ENCODE measurements around the gene VMAC.

VMAC gene

GRCh38 chr19:5954293-5954692 is 49.6 kb downstream of the VMAC start:
- no peak for DNase-seq

GRCh38 chr19:5955636-5955935 is 50.9 kb downstream of the VMAC start:
- DNase-seq, result no peak

DNA sequence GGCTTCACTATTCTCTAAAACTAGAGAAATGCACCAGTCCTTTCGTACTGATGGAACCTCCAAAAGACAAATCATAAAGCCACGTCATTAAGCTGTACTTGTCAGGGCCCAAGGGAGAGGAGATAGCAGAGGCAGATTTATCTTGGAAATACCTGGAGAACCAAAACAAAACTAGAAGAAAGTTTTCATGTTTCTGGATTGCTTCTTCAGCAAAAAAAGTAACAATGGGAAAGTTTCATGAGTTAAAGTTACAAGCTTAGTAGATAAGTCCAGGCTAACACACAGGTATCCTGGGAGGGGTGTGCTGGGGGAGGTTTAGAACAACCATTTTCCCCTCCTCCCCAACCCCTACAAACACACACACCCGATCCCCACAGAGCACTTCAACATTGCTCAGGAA is 51.7 kb downstream of the VMAC start:
- DNase-seq, result no peak

DNA sequence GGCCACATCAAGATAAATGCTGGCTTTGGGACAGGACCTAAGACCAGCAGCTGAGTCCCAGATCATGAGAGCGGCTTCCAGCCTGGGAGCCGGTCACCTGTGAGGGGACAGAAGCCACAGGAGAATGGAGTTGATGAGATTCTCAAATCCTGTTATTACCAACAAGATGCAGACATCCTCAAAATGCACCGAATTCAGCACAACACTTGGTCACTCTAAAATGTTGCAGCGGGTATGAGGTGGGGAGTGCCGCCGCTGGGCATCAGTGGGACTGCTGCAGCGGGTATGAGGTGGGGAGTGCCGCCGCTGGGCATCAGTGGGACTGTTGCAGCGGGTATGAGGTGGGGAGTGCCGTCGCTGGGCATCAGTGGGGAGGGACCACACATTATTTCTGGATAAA is 52.1 kb downstream of the VMAC start:
- DNase-seq, result no peak

- DNase-seq, result no peak
These were observed 52.5 kb downstream of the VMAC start for GRCh38 chr19:5957170-5957569.

- DNase-seq, result no peak
These were observed 53.6 kb downstream of the VMAC start for GRCh38 chr19:5958074-5958850.

GRCh38 chr19:5958851-5959122 is 54.1 kb downstream of the VMAC start:
- no peak for DNase-seq

- DNase-seq, result no peak
These were observed 54.8 kb downstream of the VMAC start for GRCh38 chr19:5959260-5960004.

Measured in CD4-positive, alpha-beta T cell treated with Interferon gamma for 1 hour (primary cell).